Hepatocyte (in vitro differentiated cells): ENCODE results near the gene CTDSPL2. TPM values are rescaled to one million over a fixed set of nuclear protein-coding genes. Genes with fewer than 3 reads are reported as not detected.
"Not testable (repeated sequence)": the region's sequence is repeated elsewhere in the genome, so short reads cannot be mapped to it uniquely, and the experiment has no call there.

Source experiments
- DNase-seq: peaks from one replicate; pipeline ENCODE4 v3.0.0-alpha.2; 2016; ENCODE audit warnings: low spot score
- H2AFZ ChIP-seq: fragments of 200-600 bp; sonication (generic); 2 replicates; pipeline ENCODE4 v1.6.0; 2016; ENCODE audit warnings: antibody characterized with exemption, mild to moderate bottlenecking
- H3K27ac ChIP-seq: fragments of 200-600 bp; sonication (generic); 2 replicates; pipeline ENCODE4 v1.5.1; 2016; ENCODE audit warnings: mild to moderate bottlenecking
- H3K27me3 ChIP-seq: fragments of 200-600 bp; sonication (generic); 2 replicates; pipeline ENCODE4 v1.6.1; 2016
- H3K36me3 ChIP-seq: fragments of 200-600 bp; sonication (generic); replicated peaks from 2 replicates; pipeline ENCODE4 v1.5.1; 2016; ENCODE audit warnings: low read depth; ENCODE audit not compliant: insufficient read depth
- H3K4me1 ChIP-seq: fragments of 200-600 bp; sonication (generic); 2 replicates; pipeline ENCODE4 v1.5.1; 2016; ENCODE audit warnings: mild to moderate bottlenecking, moderate library complexity; ENCODE audit not compliant: insufficient read depth
- H3K4me2 ChIP-seq: fragments of 200-600 bp; sonication (generic); 2 replicates; pipeline ENCODE4 v1.6.0; 2016
- H3K4me3 ChIP-seq: fragments of 200-600 bp; sonication (generic); 2 replicates; pipeline ENCODE4 v1.5.1; 2016; ENCODE audit warnings: mild to moderate bottlenecking
- H3K79me2 ChIP-seq: fragments of 200-600 bp; sonication (generic); 2 replicates; pipeline ENCODE4 v1.6.0; 2017; ENCODE audit warnings: mild to moderate bottlenecking
- H3K9me2 ChIP-seq: fragments of 200-600 bp; sonication (generic); replicated peaks from 2 replicates; pipeline ENCODE4 v1.6.0; 2017; ENCODE audit warnings: mild to moderate bottlenecking; ENCODE audit not compliant: insufficient read depth
- H3K9me3 ChIP-seq: fragments of 200-600 bp; sonication (generic); 2 replicates; pipeline ENCODE4 v1.5.1; 2016; ENCODE audit warnings: low read depth, mild to moderate bottlenecking
- H4K20me1 ChIP-seq: fragments of 200-600 bp; sonication (generic); 2 replicates; pipeline ENCODE4 v1.6.0; 2016; ENCODE audit warnings: mild to moderate bottlenecking; ENCODE audit not compliant: insufficient read depth, poor library complexity, severe bottlenecking
- EZH2 ChIP-seq: fragments of 200-600 bp; sonication (generic); IDR thresholded peaks from 2 replicates; pipeline ENCODE4 v1.6.1; 2016; ENCODE audit warnings: antibody characterized with exemption, mild to moderate bottlenecking, borderline replicate concordance
- EZH2phosphoT487 ChIP-seq: fragments of 200-600 bp; sonication (generic); IDR thresholded peaks from one replicate; pipeline ENCODE4 v1.6.1; 2018; ENCODE audit warnings: antibody characterized with exemption, mild to moderate bottlenecking, low read depth, moderate library complexity; ENCODE audit not compliant: unreplicated experiment, severe bottlenecking
- WGBS: methylation state at CpG from one replicate; pipeline ENCODE4 v1.1.6; 2016; ENCODE audit warnings: low lambda C conversion rate; ENCODE audit errors: missing lambda C conversion rate; 5-methylcytosine and 5-hydroxymethylcytosine counted together
- polyA plus RNA-seq: library from polyadenylated mRNA; unstranded; fragments of >200 nt; fragmentation: Nextera tagmentation; extraction: Ambion mirVana; gene quantifications from 2 replicates; pipeline ENCODE4 v1.2.1, GENCODE V29; 2016
- total RNA-seq: library from RNA; depleted of rRNA; stranded (reverse); fragments of >200 nt; gene quantifications from 2 replicates; pipeline ENCODE4 v1.2.3, GENCODE V29; 2014
- TF ChIP-seq, protein P1 (sequence below): fragments of 200-600 bp; sonication (generic); IDR thresholded peaks from 2 replicates; pipeline ENCODE4 v1.5.1; 2016; ENCODE audit warnings: antibody characterized with exemption, mild to moderate bottlenecking; ENCODE audit not compliant: poor library complexity

Gene CTDSPL2
- total and polyA plus RNA-seq, 2 experiments from 2014 or later = 9.6 to 52.0 TPM

- DNase-seq = no peak
- Histone ChIP-seq H3K79me2 (peaks cover 30% of the 10 kb centered on the region), H3K4me3 (no peak overlapping the region), H4K20me1 (peaks cover under 1% of the 10 kb centered on the region), H3K27ac (no peak overlapping the region), H3K9me3 (no peaks in the 10 kb centered on the region), H2AFZ (no peak overlapping the region), H3K4me2 (no peak overlapping the region), H3K27me3 (no peaks in the 10 kb centered on the region), H3K9me2 (no peaks in the 10 kb centered on the region), H3K4me1 (no peaks in the 10 kb centered on the region), H3K36me3 (no peaks in the 10 kb centered on the region)
- 89% methylated on average over 4 of the region's 4 CpGs for WGBS
- TF ChIP-seq EZH2 (no peak), EZH2phosphoT487 (no peak)
- TF ChIP-seq, protein P1, sequence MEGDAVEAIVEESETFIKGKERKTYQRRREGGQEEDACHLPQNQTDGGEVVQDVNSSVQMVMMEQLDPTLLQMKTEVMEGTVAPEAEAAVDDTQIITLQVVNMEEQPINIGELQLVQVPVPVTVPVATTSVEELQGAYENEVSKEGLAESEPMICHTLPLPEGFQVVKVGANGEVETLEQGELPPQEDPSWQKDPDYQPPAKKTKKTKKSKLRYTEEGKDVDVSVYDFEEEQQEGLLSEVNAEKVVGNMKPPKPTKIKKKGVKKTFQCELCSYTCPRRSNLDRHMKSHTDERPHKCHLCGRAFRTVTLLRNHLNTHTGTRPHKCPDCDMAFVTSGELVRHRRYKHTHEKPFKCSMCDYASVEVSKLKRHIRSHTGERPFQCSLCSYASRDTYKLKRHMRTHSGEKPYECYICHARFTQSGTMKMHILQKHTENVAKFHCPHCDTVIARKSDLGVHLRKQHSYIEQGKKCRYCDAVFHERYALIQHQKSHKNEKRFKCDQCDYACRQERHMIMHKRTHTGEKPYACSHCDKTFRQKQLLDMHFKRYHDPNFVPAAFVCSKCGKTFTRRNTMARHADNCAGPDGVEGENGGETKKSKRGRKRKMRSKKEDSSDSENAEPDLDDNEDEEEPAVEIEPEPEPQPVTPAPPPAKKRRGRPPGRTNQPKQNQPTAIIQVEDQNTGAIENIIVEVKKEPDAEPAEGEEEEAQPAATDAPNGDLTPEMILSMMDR = no peak
Observed at GRCh38 chr15:44554934-44555723, 127.7 kb downstream of the CTDSPL2 start.

- not testable (repeated sequence) for H2AFZ ChIP-seq, H3K9me3 ChIP-seq, H3K79me2 ChIP-seq, H3K4me2 ChIP-seq, H3K4me1 ChIP-seq, H4K20me1 ChIP-seq, H3K27ac ChIP-seq, H3K9me2 ChIP-seq, DNase-seq, H3K27me3 ChIP-seq, H3K4me3 ChIP-seq, H3K36me3 ChIP-seq
Observed at GRCh38 chr15:44560926-44561325, 133.5 kb downstream of the CTDSPL2 start.

GRCh38 chr15:44565387-44566154, 138.1 kb downstream of the CTDSPL2 start:
- H3K4me2 ChIP-seq = no peak overlapping the region
- 99% methylated on average over 8 of the region's 8 CpGs for WGBS

GRCh38 chr15:44566155-44566540, 138.7 kb downstream of the CTDSPL2 start:
- 99% methylated on average over 4 of the region's 4 CpGs for WGBS
- H3K79me2 ChIP-seq = no peaks in the 10 kb centered on the region
- H3K36me3 ChIP-seq = peaks cover 8% of the 10 kb centered on the region
- no peaks in the 10 kb centered on the region for H3K9me2 ChIP-seq
- TF ChIP-seq, protein P1 = no peak
- TF ChIP-seq EZH2 = no peak
- TF ChIP-seq EZH2phosphoT487 = no peak
- no peak overlapping the region for H3K4me2 ChIP-seq
- H3K9me3 ChIP-seq = peaks cover 9% of the 10 kb centered on the region
- DNase-seq = no peak
- H3K4me1 ChIP-seq = no peaks in the 10 kb centered on the region
- H4K20me1 ChIP-seq = no peaks in the 10 kb centered on the region
- H3K27me3 ChIP-seq = no peaks in the 10 kb centered on the region
- H2AFZ ChIP-seq = no peak overlapping the region
- no peak overlapping the region for H3K27ac ChIP-seq
- H3K4me3 ChIP-seq = no peak overlapping the region

More at GRCh38 chr15:44565387-44566154, 138.1 kb downstream of the CTDSPL2 start:
- TF ChIP-seq, protein P1 = no peak
- TF ChIP-seq EZH2 = no peak
- no peak for TF ChIP-seq EZH2phosphoT487
- Histone ChIP-seq H3K79me2 (no peaks in the 10 kb centered on the region), H3K27ac (no peak overlapping the region), H3K4me3 (no peak overlapping the region), H3K36me3 (peaks cover 8% of the 10 kb centered on the region), H2AFZ (no peak overlapping the region), H3K4me1 (no peaks in the 10 kb centered on the region), H3K9me2 (no peaks in the 10 kb centered on the region), H3K9me3 (peaks cover 9% of the 10 kb centered on the region), H4K20me1 (no peaks in the 10 kb centered on the region), H3K27me3 (no peaks in the 10 kb centered on the region)
- no peak for DNase-seq
